ENCODE data around the gene CCDC148. TPM values are rescaled to one million over a fixed set of nuclear protein-coding genes. Genes with fewer than 3 reads are reported as not detected.
"Not testable (repeated sequence)": the region's sequence is repeated elsewhere in the genome, so short reads cannot be mapped to it uniquely, and the experiment has no call there.

Gene CCDC148
- total RNA-seq, 1 donor from 2014 or later, result 16.0 TPM

- no peak for DNase-seq (ENCODE audit: low read depth)
These were observed 99.4 kb downstream of the CCDC148 start for GRCh38 chr2:158357122-158357521.

- not testable (repeated sequence) for DNase-seq (ENCODE audit: low read depth)
These were observed 105.1 kb downstream of the CCDC148 start for GRCh38 chr2:158351466-158351816.

- DNase-seq (ENCODE audit: low read depth), result not testable (repeated sequence)
These were observed 105.6 kb downstream of the CCDC148 start for GRCh38 chr2:158350751-158351465.

GRCh38 chr2:158346032-158346431 lies 110.5 kb downstream of the CCDC148 start:
- no peak for DNase-seq (ENCODE audit: low read depth)

- no peak for DNase-seq (ENCODE audit: low read depth)
These were observed 117.0 kb downstream of the CCDC148 start for GRCh38 chr2:158339513-158339912.

- DNase-seq (ENCODE audit: low read depth), result no peak
These were observed 119.5 kb downstream of the CCDC148 start for GRCh38 chr2:158337018-158337417.

- DNase-seq (ENCODE audit: low read depth), result not testable (repeated sequence)
These were observed 124.8 kb downstream of the CCDC148 start for GRCh38 chr2:158331799-158332198.

GRCh38 chr2:158325782-158326340 lies 130.7 kb downstream of the CCDC148 start:
- DNase-seq (ENCODE audit: low read depth), result no peak

GRCh38 chr2:158325031-158325781 lies 131.3 kb downstream of the CCDC148 start:
- DNase-seq (ENCODE audit: low read depth), result peak; percentile 81

GRCh38 chr2:158323381-158323780 lies 133.2 kb downstream of the CCDC148 start:
- DNase-seq (ENCODE audit: low read depth), result no peak

GRCh38 chr2:158321264-158321663 lies 135.3 kb downstream of the CCDC148 start:
- DNase-seq (ENCODE audit: low read depth), result peak; percentile 82

GRCh38 chr2:158319269-158319668 lies 137.3 kb downstream of the CCDC148 start:
- no peak for DNase-seq (ENCODE audit: low read depth)

- DNase-seq (ENCODE audit: low read depth), result peak; percentile 73
These were observed 138.9 kb downstream of the CCDC148 start for GRCh38 chr2:158317642-158318041.

- DNase-seq (ENCODE audit: low read depth), result no peak
These were observed 140.6 kb downstream of the CCDC148 start for GRCh38 chr2:158315803-158316414.

- DNase-seq (ENCODE audit: low read depth), result no peak
These were observed 141.6 kb downstream of the CCDC148 start for GRCh38 chr2:158315000-158315399.

GRCh38 chr2:158313734-158314133 lies 142.8 kb downstream of the CCDC148 start:
- DNase-seq (ENCODE audit: low read depth), result no peak

GRCh38 chr2:158312981-158313380 lies 143.6 kb downstream of the CCDC148 start:
- no peak for DNase-seq (ENCODE audit: low read depth)

GRCh38 chr2:158310407-158310806 lies 146.1 kb downstream of the CCDC148 start:
- not testable (repeated sequence) for DNase-seq (ENCODE audit: low read depth)

- DNase-seq (ENCODE audit: low read depth), result no peak
These were observed 151.1 kb downstream of the CCDC148 start for GRCh38 chr2:158305501-158305900.

- no peak for DNase-seq (ENCODE audit: low read depth)
These were observed 156.2 kb downstream of the CCDC148 start for GRCh38 chr2:158300394-158300793.

GRCh38 chr2:158297606-158298005 lies 158.9 kb downstream of the CCDC148 start:
- peak; percentile 89 for DNase-seq (ENCODE audit: low read depth)

- DNase-seq (ENCODE audit: low read depth), result no peak
These were observed 159.4 kb downstream of the CCDC148 start for GRCh38 chr2:158297120-158297519.

All from renal cortical epithelial cell (primary cell).